ENCODE data around the gene MDN1.

- no peak for TF ChIP-seq CTCF (IDR thresholded peaks at IDR 0.05; ENCODE audit: poor library complexity)
- no peak for TF ChIP-seq EZH2 (IDR thresholded peaks at IDR 0.05; ENCODE audit: borderline replicate concordance)
- no peak for TF ChIP-seq EZH2phosphoT487 (IDR thresholded peaks at IDR 0.05; ENCODE audit: low read depth, severe bottlenecking, unreplicated experiment)
Measured at GRCh38 chr6:89777455-89777854, 42.1 kb downstream of the MDN1 start.

All from hepatocyte (in vitro differentiated cells).